GM18498 (cell line): ENCODE measurements around the gene SMIM24.
"Not testable (repeated sequence)": the region's sequence is repeated elsewhere in the genome, so short reads cannot be mapped to it uniquely, and the experiment has no call there.

ENCODE experiments used
- ATAC-seq: cut with Tn5 transposase; IDR thresholded peaks from one replicate; pipeline ENCODE4 v1.9.1; 2021; ENCODE audit warnings: mild to moderate bottlenecking, moderate library complexity; ENCODE audit not compliant: unreplicated experiment

The SMIM24 gene

GRCh38 chr19:3457528-3458228, 22.6 kb downstream of the SMIM24 start:
- no peak for ATAC-seq

GRCh38 chr19:3456925-3457527, 23.3 kb downstream of the SMIM24 start:
- no peak for ATAC-seq

GRCh38 chr19:3455960-3456601, 24.2 kb downstream of the SMIM24 start:
- no peak for ATAC-seq

GRCh38 chr19:3455393-3455955, 24.9 kb downstream of the SMIM24 start:
- ATAC-seq = no peak

GRCh38 chr19:3454656-3455392, 25.5 kb downstream of the SMIM24 start:
- ATAC-seq = no peak

GRCh38 chr19:3453840-3454239, 26.5 kb downstream of the SMIM24 start:
- ATAC-seq = no peak

GRCh38 chr19:3452942-3453214, 27.4 kb downstream of the SMIM24 start:
- not testable (repeated sequence) for ATAC-seq

GRCh38 chr19:3452171-3452941, 28.0 kb downstream of the SMIM24 start:
- ATAC-seq = no peak

GRCh38 chr19:3451451-3451866, 28.9 kb downstream of the SMIM24 start:
- no peak for ATAC-seq

GRCh38 chr19:3450796-3451411, 29.4 kb downstream of the SMIM24 start:
- ATAC-seq = no peak

GRCh38 chr19:3448616-3449334, 31.6 kb downstream of the SMIM24 start:
- ATAC-seq = no peak

- not testable (repeated sequence) for ATAC-seq
Measured at GRCh38 chr19:3446657-3447056, 33.7 kb downstream of the SMIM24 start.

- ATAC-seq = no peak
Measured at GRCh38 chr19:3444695-3445234, 35.6 kb downstream of the SMIM24 start.

GRCh38 chr19:3443840-3444694, 36.3 kb downstream of the SMIM24 start:
- ATAC-seq = no peak

GRCh38 chr19:3442487-3443071, 37.7 kb downstream of the SMIM24 start:
- ATAC-seq = no peak

GRCh38 chr19:3441986-3442329, 38.4 kb downstream of the SMIM24 start:
- ATAC-seq = no peak

GRCh38 chr19:3441089-3441985, 39.0 kb downstream of the SMIM24 start:
- ATAC-seq = no peak
